ENCODE results near the gene GAS2L1. TPM values are rescaled to one million over a fixed set of nuclear protein-coding genes. Genes with fewer than 3 reads are reported as not detected.
A peak's percentile ranks its signal among the peaks of the same experiment; 100 is the strongest.

Gene GAS2L1
- total RNA-seq, 1 experiment from 2014 or later, result 8.0 TPM

GRCh38 chr22:29302681-29303465 is 3.6 kb upstream of the GAS2L1 start:
- H3K9me3 Mint-ChIP-seq, result peaks cover 0 to 3% of the 10 kb centered on the region in 2 experiments; a peak in 2 of 5 replicates
- peaks cover 19 to 36% (median 21%) of the 10 kb centered on the region in 3 experiments; a peak in 6 of 7 replicates for H3K36me3 Mint-ChIP-seq (ENCODE audit: insufficient read depth in 1 of 3, low read depth in 3 of 3)
- H3K56ac ChIP-seq (ENCODE audit: insufficient read length, low read depth, low read length), result no peak overlapping the region
- H2BK15ac ChIP-seq (ENCODE audit: low read depth, low read length), result no peak overlapping the region
- no peak overlapping the region; a peak in 1 of 7 replicates for H3K27ac Mint-ChIP-seq
- peak; percentile 57 for DNase-seq
- H3K27ac ChIP-seq (ENCODE audit: insufficient read length, low read depth, low read length), result no peak overlapping the region
- no peak overlapping the region for H3K4me2 ChIP-seq (ENCODE audit: insufficient read depth, insufficient read length, low read length)
- H4K5ac ChIP-seq (ENCODE audit: insufficient read length, low read depth, low read length), result no peak overlapping the region
- no peak overlapping the region for H3K23ac ChIP-seq (ENCODE audit: insufficient read length, low read depth, low read length)
- no peaks in the 10 kb centered on the region for H3K79me2 ChIP-seq (ENCODE audit: insufficient read depth, low read length)
- no peak overlapping the region for H2AK5ac ChIP-seq (ENCODE audit: insufficient read length, low read length)
- H2BK20ac ChIP-seq (ENCODE audit: low read depth, low read length, poor library complexity, severe bottlenecking), result no peak overlapping the region
- no peak overlapping the region for H4K91ac ChIP-seq (ENCODE audit: insufficient read length, low read depth, low read length)
- H4K20me1 ChIP-seq (ENCODE audit: control insufficient read depth, insufficient read depth, insufficient read length), result no peaks in the 10 kb centered on the region
- H2AFZ ChIP-seq (ENCODE audit: low read length), result no peak overlapping the region
- H3K79me1 ChIP-seq (ENCODE audit: insufficient read depth, low read depth, low read length, poor library complexity, severe bottlenecking), result no peaks in the 10 kb centered on the region
- no peaks in the 10 kb centered on the region for H3K27me3 ChIP-seq (ENCODE audit: insufficient read depth, low read length)
- WGBS (ENCODE audit: extremely low coverage, insufficient read length, low lambda C conversion rate), result no CpG with 5 or more reads among the region's 13 CpGs
- peaks cover 8% of the 10 kb centered on the region for H3K27me3 Mint-ChIP-seq (ENCODE audit: low read depth)
- no peak overlapping the region for H2BK12ac ChIP-seq (ENCODE audit: insufficient read length, low read depth, low read length)
- no peak overlapping the region for H3K9ac ChIP-seq (ENCODE audit: extremely low read depth, insufficient read length, low read length)
- H3K18ac ChIP-seq (ENCODE audit: insufficient read length, low read depth, low read length), result no peak overlapping the region
- H3K9me3 ChIP-seq (ENCODE audit: control insufficient read depth, low read depth, low read length), result no peaks in the 10 kb centered on the region
- no peaks in the 10 kb centered on the region for H3K4me1 ChIP-seq (ENCODE audit: insufficient read depth, low read length)
- H3K4ac ChIP-seq (ENCODE audit: low read depth, low read length), result no peak overlapping the region
- no peak overlapping the region for H4K8ac ChIP-seq (replicated peaks; ENCODE audit: insufficient read length, low read depth, low read length)
- no peak overlapping the region for H3K14ac ChIP-seq (ENCODE audit: insufficient read depth, low read length)
- H2BK5ac ChIP-seq (ENCODE audit: insufficient read length, low read length), result no peak overlapping the region
- H2BK120ac ChIP-seq (ENCODE audit: low read depth, low read length, poor library complexity, severe bottlenecking), result no peak overlapping the region
- TF ChIP-seq, protein P1, sequence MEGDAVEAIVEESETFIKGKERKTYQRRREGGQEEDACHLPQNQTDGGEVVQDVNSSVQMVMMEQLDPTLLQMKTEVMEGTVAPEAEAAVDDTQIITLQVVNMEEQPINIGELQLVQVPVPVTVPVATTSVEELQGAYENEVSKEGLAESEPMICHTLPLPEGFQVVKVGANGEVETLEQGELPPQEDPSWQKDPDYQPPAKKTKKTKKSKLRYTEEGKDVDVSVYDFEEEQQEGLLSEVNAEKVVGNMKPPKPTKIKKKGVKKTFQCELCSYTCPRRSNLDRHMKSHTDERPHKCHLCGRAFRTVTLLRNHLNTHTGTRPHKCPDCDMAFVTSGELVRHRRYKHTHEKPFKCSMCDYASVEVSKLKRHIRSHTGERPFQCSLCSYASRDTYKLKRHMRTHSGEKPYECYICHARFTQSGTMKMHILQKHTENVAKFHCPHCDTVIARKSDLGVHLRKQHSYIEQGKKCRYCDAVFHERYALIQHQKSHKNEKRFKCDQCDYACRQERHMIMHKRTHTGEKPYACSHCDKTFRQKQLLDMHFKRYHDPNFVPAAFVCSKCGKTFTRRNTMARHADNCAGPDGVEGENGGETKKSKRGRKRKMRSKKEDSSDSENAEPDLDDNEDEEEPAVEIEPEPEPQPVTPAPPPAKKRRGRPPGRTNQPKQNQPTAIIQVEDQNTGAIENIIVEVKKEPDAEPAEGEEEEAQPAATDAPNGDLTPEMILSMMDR (conservative IDR thresholded peaks at IDR 0.05), result no peak
- peaks cover 21 to 25% of the 10 kb centered on the region in 2 experiments for H3K4me1 Mint-ChIP-seq
- H3T11ph ChIP-seq (ENCODE audit: low read length), result no peak overlapping the region
- H3K4me3 Mint-ChIP-seq, result no peak overlapping the region
- peaks cover 8% of the 10 kb centered on the region for H3K23me2 ChIP-seq (ENCODE audit: insufficient read length, low read depth, low read length, poor library complexity, severe bottlenecking)
